Liver (tissue), 9 donors: ENCODE data around the gene C19orf33. TPM values are rescaled to one million over a fixed set of nuclear protein-coding genes. Genes with fewer than 3 reads are reported as not detected.
A peak's percentile ranks its signal among the peaks of the same experiment; 100 is the strongest.

Experiments
- DNase-seq: peaks from one replicate; pipeline ENCODE4 v3.0.0-alpha.2; 2017; ENCODE audit warnings: low spot score
- H3K27ac ChIP-seq, 2 donors: one replicate each; pipeline ENCODE4 v1.7.0; 2013; ENCODE audit warnings: inconsistent platforms in 2 of 2, low read length in 2 of 2, control low read depth in 1 of 2, low read depth in 1 of 2, mild to moderate bottlenecking in 1 of 2
- H3K27me3 ChIP-seq, 4 donors: one replicate each; pipeline versions ENCODE4 v1.6.1 to v1.7.0; 2013; ENCODE audit warnings: low read length in 3 of 4, inconsistent platforms in 1 of 4, mild to moderate bottlenecking in 1 of 4, moderate library complexity in 1 of 4; ENCODE audit not compliant: control insufficient read depth in 4 of 4, insufficient read depth in 4 of 4
- H3K36me3 ChIP-seq, 4 donors: one replicate each; pipeline versions ENCODE4 v1.6.1 to v1.7.0; 2013; ENCODE audit warnings: low read length in 3 of 4, mild to moderate bottlenecking in 3 of 4, low read depth in 1 of 4, moderate library complexity in 1 of 4; ENCODE audit not compliant: control insufficient read depth in 4 of 4, insufficient read depth in 3 of 4
- H3K4me1 ChIP-seq, 4 donors: one replicate each; pipeline versions ENCODE4 v1.6.1 to v1.7.0; 2013; ENCODE audit warnings: low read length in 3 of 4, mild to moderate bottlenecking in 3 of 4, moderate library complexity in 1 of 4; ENCODE audit not compliant: control insufficient read depth in 4 of 4, insufficient read depth in 4 of 4
- H3K4me3 ChIP-seq, 3 donors: one replicate each; pipeline versions ENCODE4 v1.6.1 to v1.7.0; 2013; ENCODE audit warnings: low read length in 3 of 3, control low read depth in 1 of 3, low read depth in 1 of 3, mild to moderate bottlenecking in 1 of 3
- H3K9ac ChIP-seq, 2 donors: one replicate each; pipeline ENCODE4 v1.7.0; 2013; ENCODE audit warnings: low read length in 2 of 2, mild to moderate bottlenecking in 2 of 2, moderate library complexity in 2 of 2, control low read depth in 1 of 2, low read depth in 1 of 2
- H3K9me3 ChIP-seq, 4 donors: one replicate each; pipeline versions ENCODE4 v1.6.1 to v1.7.0; 2013; ENCODE audit warnings: low read length in 3 of 4; ENCODE audit not compliant: control insufficient read depth in 4 of 4
- CTCF ChIP-seq: fragments of 150-350 bp; IDR thresholded peaks from 2 replicates; pipeline ENCODE4 v1.5.1; 2017; ENCODE audit warnings: improper control_type of control experiment, low read depth, low read length; ENCODE audit not compliant: missing input control
- EGR1 ChIP-seq, 2 donors: IDR thresholded peaks; 2 replicates each; pipeline ENCODE4 v1.6.1; 2016 to 2018; ENCODE audit warnings: antibody characterized with exemption in 2 of 2, low read depth in 2 of 2
- FOXA1 ChIP-seq: IDR thresholded peaks from 2 replicates; pipeline ENCODE4 v1.6.1; 2016; ENCODE audit warnings: antibody characterized with exemption
- FOXA2 ChIP-seq: IDR thresholded peaks from 2 replicates; pipeline ENCODE4 v1.6.1; 2016; ENCODE audit warnings: antibody characterized with exemption
- GABPA ChIP-seq, 2 donors: IDR thresholded peaks in 1 of 2; conservative IDR thresholded peaks in 1 of 2; 2 replicates each; pipeline ENCODE4 v1.6.1; 2016; ENCODE audit warnings: antibody characterized with exemption in 2 of 2, mild to moderate bottlenecking in 1 of 2, moderate library complexity in 1 of 2
- HNF4A ChIP-seq, 2 donors: conservative IDR thresholded peaks; 2 replicates each; pipeline ENCODE4 v1.6.1; 2016; ENCODE audit warnings: antibody characterized with exemption in 2 of 2, mild to moderate bottlenecking in 2 of 2
- HNF4G ChIP-seq: IDR thresholded peaks from 2 replicates; pipeline ENCODE4 v1.6.1; 2016; ENCODE audit warnings: antibody characterized with exemption
- JUND ChIP-seq, 2 donors: IDR thresholded peaks; 2 replicates each; pipeline ENCODE4 v1.6.1; 2016; ENCODE audit warnings: antibody characterized with exemption in 2 of 2
- NR2F2 ChIP-seq: IDR thresholded peaks from 2 replicates; pipeline ENCODE4 v1.6.1; 2016; ENCODE audit warnings: antibody characterized with exemption
- RAD21 ChIP-seq, 2 donors: IDR thresholded peaks; 2 replicates each; pipeline ENCODE4 v1.6.1; 2016; ENCODE audit warnings: antibody characterized with exemption in 2 of 2, mild to moderate bottlenecking in 2 of 2
- RXRA ChIP-seq, 2 donors: IDR thresholded peaks; 2 replicates each; pipeline ENCODE4 v1.6.1; 2017 to 2018; ENCODE audit warnings: antibody characterized with exemption in 2 of 2, mild to moderate bottlenecking in 1 of 2
- SP1 ChIP-seq: IDR thresholded peaks from 2 replicates; pipeline ENCODE4 v1.6.1; 2018; ENCODE audit warnings: antibody characterized with exemption, mild to moderate bottlenecking
- TAF1 ChIP-seq: conservative IDR thresholded peaks from 2 replicates; pipeline ENCODE4 v1.6.1; 2016; ENCODE audit warnings: antibody characterized with exemption, mild to moderate bottlenecking
- YY1 ChIP-seq: IDR thresholded peaks from 2 replicates; pipeline ENCODE4 v1.6.1; 2016; ENCODE audit warnings: antibody characterized with exemption, mild to moderate bottlenecking
- WGBS: extraction: QIAGEN DNeasy Blood & Tissue Kit; methylation state at CpG from one replicate; pipeline ENCODE4 v1.1.7; 2013; 5-methylcytosine and 5-hydroxymethylcytosine counted together
- polyA plus RNA-seq, 2 donors: library from polyadenylated mRNA; stranded (reverse) in 1 of 2; unstranded in 1 of 2; fragments of 200-250 nt in 1 of 2; fragments of >200 nt in 1 of 2; fragmentation: Nextera tagmentation in 1 of 2; extraction: Ambion mirVana in 1 of 2; gene quantifications; one replicate each; pipeline versions ENCODE4 v1.2.1 to v1.2.3, GENCODE V29; 2013 to 2015
- total RNA-seq, 2 donors: library from RNA; depleted of rRNA; stranded (reverse); fragments of >200 nt; gene quantifications; one replicate each; pipeline ENCODE4 v1.2.3, GENCODE V29; 2014
- TF ChIP-seq, protein P1 (sequence below): IDR thresholded peaks from 2 replicates; pipeline ENCODE4 v1.6.1; 2016; ENCODE audit warnings: antibody characterized with exemption
- TF ChIP-seq, protein P2 (sequence below): IDR thresholded peaks from 2 replicates; pipeline ENCODE4 v1.6.1; 2016; ENCODE audit warnings: antibody characterized with exemption
- TF ChIP-seq, protein P3 (sequence below): IDR thresholded peaks from 2 replicates; pipeline ENCODE4 v1.6.1; 2016; ENCODE audit warnings: antibody characterized with exemption
- TF ChIP-seq, protein P4 (sequence below): IDR thresholded peaks from 2 replicates; pipeline ENCODE4 v1.6.1; 2016; ENCODE audit warnings: antibody characterized with exemption, mild to moderate bottlenecking
- donor health status: healthy.
- donor health status: healthy.
- donor health status: healthy.
- donor health status: healthy.
- donor health status: healthy.

The C19orf33 gene
- total and polyA plus RNA-seq, 4 donors: 0.36 to 1.6 TPM; not detected in 2

- Histone ChIP-seq H3K9ac (peak within 1 kb of the TSS in 1 of 2 donors; percentile 14), H3K4me3 (peak within 1 kb of the TSS in 2 of 3 donors; percentile 51 to 52), H3K4me1 (peaks cover 0 to 19% (median 12%) of the 10 kb centered on the region in 4 donors), H3K27me3 (no peaks in the 10 kb centered on the region), H3K36me3 (no peaks in the 10 kb centered on the region), H3K9me3 (no peaks in the 10 kb centered on the region), H3K27ac (peak within 1 kb of the TSS; percentile 72 to 82)
- TF ChIP-seq HNF4G: no peak
- TF ChIP-seq HNF4A (conservative IDR thresholded peaks at IDR 0.05): no peak
- TF ChIP-seq YY1: no peak
- TF ChIP-seq RXRA (IDR thresholded peaks at IDR 0.05): no peak
- no peak for TF ChIP-seq SP1
- no peak for TF ChIP-seq FOXA1
- TF ChIP-seq, protein P1, sequence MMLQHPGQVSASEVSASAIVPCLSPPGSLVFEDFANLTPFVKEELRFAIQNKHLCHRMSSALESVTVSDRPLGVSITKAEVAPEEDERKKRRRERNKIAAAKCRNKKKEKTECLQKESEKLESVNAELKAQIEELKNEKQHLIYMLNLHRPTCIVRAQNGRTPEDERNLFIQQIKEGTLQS: no peak
- TF ChIP-seq NR2F2: no peak
- no peak for TF ChIP-seq RAD21 (IDR thresholded peaks at IDR 0.05)
- TF ChIP-seq, protein P2, sequence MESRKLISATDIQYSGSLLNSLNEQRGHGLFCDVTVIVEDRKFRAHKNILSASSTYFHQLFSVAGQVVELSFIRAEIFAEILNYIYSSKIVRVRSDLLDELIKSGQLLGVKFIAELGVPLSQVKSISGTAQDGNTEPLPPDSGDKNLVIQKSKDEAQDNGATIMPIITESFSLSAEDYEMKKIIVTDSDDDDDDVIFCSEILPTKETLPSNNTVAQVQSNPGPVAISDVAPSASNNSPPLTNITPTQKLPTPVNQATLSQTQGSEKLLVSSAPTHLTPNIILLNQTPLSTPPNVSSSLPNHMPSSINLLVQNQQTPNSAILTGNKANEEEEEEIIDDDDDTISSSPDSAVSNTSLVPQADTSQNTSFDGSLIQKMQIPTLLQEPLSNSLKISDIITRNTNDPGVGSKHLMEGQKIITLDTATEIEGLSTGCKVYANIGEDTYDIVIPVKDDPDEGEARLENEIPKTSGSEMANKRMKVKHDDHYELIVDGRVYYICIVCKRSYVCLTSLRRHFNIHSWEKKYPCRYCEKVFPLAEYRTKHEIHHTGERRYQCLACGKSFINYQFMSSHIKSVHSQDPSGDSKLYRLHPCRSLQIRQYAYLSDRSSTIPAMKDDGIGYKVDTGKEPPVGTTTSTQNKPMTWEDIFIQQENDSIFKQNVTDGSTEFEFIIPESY: no peak
- TF ChIP-seq EGR1 (IDR thresholded peaks at IDR 0.05; ENCODE audit: low read depth in 2 of 2): no peak
- TF ChIP-seq TAF1: no peak
- TF ChIP-seq, protein P3, sequence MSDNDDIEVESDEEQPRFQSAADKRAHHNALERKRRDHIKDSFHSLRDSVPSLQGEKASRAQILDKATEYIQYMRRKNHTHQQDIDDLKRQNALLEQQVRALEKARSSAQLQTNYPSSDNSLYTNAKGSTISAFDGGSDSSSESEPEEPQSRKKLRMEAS: no peak
- TF ChIP-seq GABPA (IDR thresholded peaks at IDR 0.05 in 1 of 2, conservative IDR thresholded peaks at IDR 0.05 in 1 of 2): no peak
- TF ChIP-seq JUND (IDR thresholded peaks at IDR 0.05): no peak
- TF ChIP-seq FOXA2: no peak
- TF ChIP-seq, protein P4, sequence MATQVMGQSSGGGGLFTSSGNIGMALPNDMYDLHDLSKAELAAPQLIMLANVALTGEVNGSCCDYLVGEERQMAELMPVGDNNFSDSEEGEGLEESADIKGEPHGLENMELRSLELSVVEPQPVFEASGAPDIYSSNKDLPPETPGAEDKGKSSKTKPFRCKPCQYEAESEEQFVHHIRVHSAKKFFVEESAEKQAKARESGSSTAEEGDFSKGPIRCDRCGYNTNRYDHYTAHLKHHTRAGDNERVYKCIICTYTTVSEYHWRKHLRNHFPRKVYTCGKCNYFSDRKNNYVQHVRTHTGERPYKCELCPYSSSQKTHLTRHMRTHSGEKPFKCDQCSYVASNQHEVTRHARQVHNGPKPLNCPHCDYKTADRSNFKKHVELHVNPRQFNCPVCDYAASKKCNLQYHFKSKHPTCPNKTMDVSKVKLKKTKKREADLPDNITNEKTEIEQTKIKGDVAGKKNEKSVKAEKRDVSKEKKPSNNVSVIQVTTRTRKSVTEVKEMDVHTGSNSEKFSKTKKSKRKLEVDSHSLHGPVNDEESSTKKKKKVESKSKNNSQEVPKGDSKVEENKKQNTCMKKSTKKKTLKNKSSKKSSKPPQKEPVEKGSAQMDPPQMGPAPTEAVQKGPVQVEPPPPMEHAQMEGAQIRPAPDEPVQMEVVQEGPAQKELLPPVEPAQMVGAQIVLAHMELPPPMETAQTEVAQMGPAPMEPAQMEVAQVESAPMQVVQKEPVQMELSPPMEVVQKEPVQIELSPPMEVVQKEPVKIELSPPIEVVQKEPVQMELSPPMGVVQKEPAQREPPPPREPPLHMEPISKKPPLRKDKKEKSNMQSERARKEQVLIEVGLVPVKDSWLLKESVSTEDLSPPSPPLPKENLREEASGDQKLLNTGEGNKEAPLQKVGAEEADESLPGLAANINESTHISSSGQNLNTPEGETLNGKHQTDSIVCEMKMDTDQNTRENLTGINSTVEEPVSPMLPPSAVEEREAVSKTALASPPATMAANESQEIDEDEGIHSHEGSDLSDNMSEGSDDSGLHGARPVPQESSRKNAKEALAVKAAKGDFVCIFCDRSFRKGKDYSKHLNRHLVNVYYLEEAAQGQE: no peak
- WGBS: 5% methylated on average over 76 of the region's 76 CpGs
- no peak for DNase-seq
Observed at GRCh38 chr19:38319421-38320258, 15.6 kb downstream of the C19orf33 start, which contains the start of gene KCNK6. Gene KCNK6 (plus strand): TSS chr19:38319845. CDS start chr19:38319951, 106 bp downstream.

DNA sequence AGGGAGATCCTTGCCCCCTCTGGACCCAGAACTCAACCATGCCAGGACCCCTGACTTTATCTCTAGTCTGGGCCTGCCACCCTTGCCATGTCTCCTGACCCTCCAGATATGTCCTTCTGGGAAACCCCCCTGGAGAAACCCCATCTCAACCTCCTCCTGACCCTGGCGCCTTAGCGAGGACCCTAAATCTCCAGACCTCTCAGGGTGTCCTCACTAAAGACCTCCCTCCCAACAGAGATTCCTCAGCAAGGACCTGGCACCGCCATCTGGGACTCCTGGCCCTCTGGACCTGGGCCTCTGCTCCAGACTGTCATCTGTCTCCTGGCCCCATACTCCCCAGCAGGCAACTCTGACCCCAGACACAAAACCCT, 16.9 kb downstream of the C19orf33 start:
- Histone ChIP-seq H3K27ac (peak overlapping the region; percentile 72 to 82), H3K9me3 (no peaks in the 10 kb centered on the region), H3K4me1 (peaks cover 0 to 14% (median 9%) of the 10 kb centered on the region in 4 donors), H3K4me3 (peak overlapping the region in 1 of 3 donors; percentile 52), H3K36me3 (no peaks in the 10 kb centered on the region), H3K9ac (no peak overlapping the region), H3K27me3 (no peaks in the 10 kb centered on the region)
- no peak for DNase-seq
- 75% methylated on average over 3 of the region's 3 CpGs for WGBS
- TF ChIP-seq YY1: no peak
- TF ChIP-seq JUND (IDR thresholded peaks at IDR 0.05): no peak
- TF ChIP-seq FOXA1: no peak
- no peak for TF ChIP-seq EGR1 (IDR thresholded peaks at IDR 0.05; ENCODE audit: low read depth in 2 of 2)
- TF ChIP-seq CTCF: no peak
- TF ChIP-seq, protein P2: no peak
- no peak for TF ChIP-seq SP1
- no peak for TF ChIP-seq HNF4G
- TF ChIP-seq TAF1: no peak
